ENCODE data around the gene TMEM233.

Gene TMEM233

GRCh38 chr12:119593578-119594398 is at the start of gene TMEM233:
Gene TMEM233, plus strand, starts transcription at chr12:119593774. Its CDS starts 75 bp downstream, at chr12:119593849.
- DNase-seq, result no peak

GRCh38 chr12:119544765-119545625 is 48.6 kb upstream of the TMEM233 start:
- DNase-seq, result peak; percentile 61

GRCh38 chr12:119546340-119546739 is 47.2 kb upstream of the TMEM233 start:
- no peak for DNase-seq

GRCh38 chr12:119547001-119547400 is 46.6 kb upstream of the TMEM233 start:
- DNase-seq, result no peak

- DNase-seq, result no peak
These were observed 36.7 kb upstream of the TMEM233 start for GRCh38 chr12:119556854-119557253.

GRCh38 chr12:119565404-119565803 is 28.2 kb upstream of the TMEM233 start:
- no peak for DNase-seq

- no peak for DNase-seq
These were observed 22.8 kb upstream of the TMEM233 start for GRCh38 chr12:119570771-119571170.

- no peak for DNase-seq
These were observed 20.5 kb upstream of the TMEM233 start for GRCh38 chr12:119573086-119573485.

- no peak for DNase-seq
These were observed 19.3 kb upstream of the TMEM233 start for GRCh38 chr12:119574255-119574654.

GRCh38 chr12:119576118-119576810 is 17.3 kb upstream of the TMEM233 start:
- no peak for DNase-seq

GRCh38 chr12:119576915-119577314 is 16.7 kb upstream of the TMEM233 start:
- DNase-seq, result no peak

- peak; percentile 31 for DNase-seq
These were observed 15.5 kb upstream of the TMEM233 start for GRCh38 chr12:119578112-119578511.

- no peak for DNase-seq
These were observed 4.5 kb upstream of the TMEM233 start for GRCh38 chr12:119589097-119589496.

GRCh38 chr12:119589634-119590033 is 3.9 kb upstream of the TMEM233 start:
- DNase-seq, result no peak

- DNase-seq, result no peak
These were observed 1.3 kb upstream of the TMEM233 start for GRCh38 chr12:119592232-119592631.

GRCh38 chr12:119594399-119594730 is 791 bp downstream of the TMEM233 start:
- DNase-seq, result no peak

GRCh38 chr12:119594772-119595445 is 1.3 kb downstream of the TMEM233 start:
- DNase-seq, result no peak

GRCh38 chr12:119598159-119598558 is 4.6 kb downstream of the TMEM233 start:
- no peak for DNase-seq

GRCh38 chr12:119601877-119602733 is 8.5 kb downstream of the TMEM233 start:
- DNase-seq, result no peak

GRCh38 chr12:119602734-119603094 is 9.1 kb downstream of the TMEM233 start:
- DNase-seq, result no peak

- DNase-seq, result no peak
These were observed 10.2 kb downstream of the TMEM233 start for GRCh38 chr12:119603767-119604166.

- no peak for DNase-seq
These were observed 15.8 kb downstream of the TMEM233 start for GRCh38 chr12:119609358-119609757.
